NCI-H345 (cell line): Measurements from ENCODE around the gene KPNA1.
"Not testable (repeated sequence)": the region's sequence is repeated elsewhere in the genome, so short reads cannot be mapped to it uniquely, and the experiment has no call there.

Experiments used
- DNase-seq: peaks from one replicate; lab custom pipeline; 2025; lab: John Stamatoyannopoulos, UW

The KPNA1 gene

DNA sequence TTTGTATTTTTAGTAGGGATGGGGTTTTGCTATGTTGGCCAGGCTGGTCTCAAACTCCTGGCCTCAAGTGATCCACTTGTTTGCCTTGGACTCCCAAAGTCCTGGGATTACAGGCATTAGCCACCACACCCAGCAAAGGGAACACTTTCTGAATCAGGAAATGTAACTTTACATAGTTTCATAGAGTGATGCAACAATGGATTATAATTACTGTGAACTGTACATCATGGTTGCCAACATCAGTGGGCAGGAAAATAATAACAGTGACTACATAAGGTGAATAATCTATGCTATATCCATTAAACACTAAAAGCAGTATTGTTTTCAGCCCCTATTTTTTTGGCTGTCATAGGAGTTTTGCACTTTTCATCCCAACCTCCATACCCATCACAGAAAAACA lies 5.0 kb upstream of the KPNA1 start:
- DNase-seq = no peak

DNA sequence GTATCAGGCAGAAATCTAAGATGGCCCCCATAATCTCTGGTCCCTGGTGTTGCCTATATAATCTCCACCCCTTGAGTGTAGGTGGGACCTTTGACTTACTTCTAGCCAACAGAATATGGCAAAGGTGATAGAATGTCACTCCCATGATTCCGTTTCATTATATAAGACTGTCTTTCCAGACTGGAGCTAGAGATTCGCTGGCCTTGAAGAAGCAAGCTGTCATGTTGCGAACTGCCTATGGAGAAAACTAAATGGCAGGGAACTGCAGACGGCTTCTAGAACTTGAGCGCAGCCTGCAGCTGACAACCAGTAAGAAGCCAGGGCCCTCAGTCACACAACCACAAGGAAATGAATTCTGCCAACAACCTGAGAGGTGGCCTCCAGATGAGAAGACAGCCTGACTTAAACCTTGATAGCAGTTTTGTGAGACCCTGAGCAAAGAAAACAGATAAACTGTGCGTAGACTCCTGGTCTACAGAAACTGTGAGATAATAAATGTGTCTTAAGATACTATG lies 2.2 kb upstream of the KPNA1 start:
- no peak for DNase-seq

GRCh38 chr3:122515870-122516269 lies 1.1 kb upstream of the KPNA1 start:
- DNase-seq = no peak

GRCh38 chr3:122515020-122515468 lies 305 bp upstream of the KPNA1 start:
- no peak for DNase-seq

DNA sequence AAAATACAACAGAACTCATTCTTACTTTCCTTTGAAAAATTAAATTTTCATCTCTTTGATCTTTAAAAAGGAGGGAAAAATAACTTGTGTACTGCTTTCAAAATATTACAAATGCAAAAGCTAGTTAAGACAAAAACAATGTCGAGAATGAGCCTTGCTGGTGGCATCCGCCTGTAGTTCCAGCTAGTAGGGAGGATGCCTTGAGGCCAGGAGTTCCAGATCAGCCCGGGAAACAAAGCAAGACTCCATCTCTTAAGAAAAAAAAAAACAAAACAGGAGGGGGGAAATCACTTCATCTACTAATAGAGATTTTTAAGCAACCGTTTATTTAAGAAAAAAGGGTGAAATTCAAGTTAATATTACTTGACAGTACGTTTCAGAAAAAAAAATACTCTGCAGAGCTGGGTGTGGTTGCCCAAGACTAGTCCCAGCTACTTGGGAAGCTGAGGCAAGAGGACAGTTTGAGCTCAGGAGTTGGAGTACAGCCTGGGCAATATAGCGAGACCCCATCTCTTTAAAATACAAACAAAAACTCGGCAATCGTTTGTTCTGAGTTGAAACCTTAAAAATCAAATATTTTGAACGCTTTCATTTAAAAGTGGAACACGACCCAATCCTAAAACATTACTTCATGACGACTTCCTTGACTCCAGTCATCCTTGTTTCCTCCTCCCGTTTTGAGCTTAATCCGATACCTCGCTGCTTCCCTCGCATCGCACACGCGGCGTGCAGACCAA lies 1.2 kb downstream of the KPNA1 start:
- DNase-seq = no peak

DNA sequence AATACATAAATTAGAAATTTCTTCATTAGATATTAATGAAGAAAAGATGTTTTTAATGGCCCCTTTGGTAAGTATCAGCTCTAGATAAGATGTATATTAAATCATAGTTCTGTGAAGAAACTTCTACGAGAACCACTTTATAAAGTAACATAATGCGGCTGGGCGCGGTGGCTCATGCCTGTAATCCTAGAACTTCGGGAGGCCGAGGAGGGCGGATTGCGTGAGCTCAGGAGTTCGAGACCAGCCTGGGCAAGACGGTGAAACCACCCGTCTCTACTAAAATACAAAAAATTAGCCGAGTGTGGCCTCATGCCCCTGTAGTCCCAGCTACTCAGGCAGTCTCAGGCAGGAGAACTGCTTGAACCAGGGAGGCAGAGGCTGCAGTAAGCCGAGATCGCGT lies 2.5 kb downstream of the KPNA1 start:
- DNase-seq = no peak

DNA sequence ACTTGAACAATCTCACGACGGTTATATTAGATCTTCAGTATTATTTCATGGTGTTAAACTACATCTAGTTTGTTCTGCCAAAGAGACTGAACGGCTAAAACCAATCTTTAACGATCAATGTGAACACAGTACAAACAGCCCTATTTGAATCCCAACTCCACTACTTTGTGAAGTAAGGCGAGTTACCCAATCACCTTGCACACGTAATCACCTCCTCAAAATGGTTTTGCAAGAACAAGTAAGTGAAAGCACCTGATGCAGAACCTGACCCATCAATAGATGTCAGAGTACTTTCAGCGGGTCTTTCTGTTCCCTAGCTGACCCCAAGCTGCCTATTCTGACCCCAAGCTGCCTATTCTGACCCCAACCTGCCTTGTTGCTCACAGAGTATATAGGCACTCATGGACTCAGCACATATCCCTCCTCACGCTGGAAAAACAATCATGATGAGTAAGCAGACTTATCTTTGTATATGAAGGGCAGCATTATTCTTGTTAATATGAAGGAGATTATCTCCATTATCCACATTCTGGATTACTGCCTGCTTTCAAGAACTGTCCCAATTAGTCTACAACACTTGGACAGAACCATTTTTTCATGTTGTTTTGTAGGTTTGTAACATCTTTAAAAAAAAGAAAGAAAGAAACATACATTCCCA lies 3.7 kb downstream of the KPNA1 start:
- no peak for DNase-seq

DNA sequence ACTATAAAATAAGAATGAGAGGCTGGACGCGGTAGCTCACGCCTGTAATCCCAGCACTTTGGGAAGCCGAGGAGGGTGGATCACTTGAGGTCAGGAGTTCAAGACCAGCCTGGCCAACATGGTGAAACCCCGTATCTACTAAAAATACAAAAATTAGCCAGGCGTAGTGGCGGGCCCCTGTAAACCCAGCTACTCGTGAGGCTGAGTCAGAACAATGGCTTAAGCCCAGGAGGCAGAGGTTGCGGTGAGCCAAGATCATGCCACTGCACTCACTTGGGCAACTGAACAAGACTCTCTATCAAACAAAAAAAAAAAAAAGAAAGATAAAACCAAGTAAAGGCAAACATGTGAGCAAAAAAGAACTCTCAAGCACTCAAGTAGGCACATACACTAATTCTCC lies 5.8 kb downstream of the KPNA1 start:
- not testable (repeated sequence) for DNase-seq

DNA sequence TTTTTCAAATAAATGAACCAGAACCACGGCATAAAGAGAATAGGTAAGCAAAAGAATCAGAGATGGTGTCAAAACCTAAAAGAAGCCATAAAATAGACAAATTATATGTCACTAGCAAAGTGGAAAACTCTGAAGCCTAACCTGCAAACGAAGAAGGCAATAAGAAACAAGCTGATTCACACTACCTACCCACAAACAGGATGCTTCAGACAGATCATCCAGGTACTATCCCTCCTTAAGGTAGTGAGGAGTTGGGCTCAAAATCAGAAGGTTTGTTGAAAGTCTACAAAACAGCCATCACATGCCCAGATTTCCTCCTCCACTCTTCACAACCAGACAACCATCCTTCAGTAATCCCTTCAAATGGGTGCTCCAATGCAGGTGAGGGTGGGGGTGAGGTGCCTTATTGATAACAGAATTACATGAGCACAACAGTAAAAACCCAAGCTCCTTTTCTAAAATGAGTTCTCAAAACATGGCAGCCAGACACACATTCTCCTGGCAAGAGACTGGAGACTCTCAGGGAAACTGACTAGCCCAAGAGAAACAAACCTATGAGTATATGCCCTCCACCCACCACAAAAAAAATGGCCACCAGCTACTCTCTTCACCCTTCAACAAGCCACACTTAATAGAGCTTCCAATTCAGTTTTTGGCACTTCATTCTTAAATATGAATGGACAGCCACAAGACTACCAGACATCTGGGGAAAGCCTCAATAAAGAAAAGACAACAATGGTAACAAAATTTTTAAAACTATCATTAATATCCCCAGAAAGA lies 6.4 kb downstream of the KPNA1 start:
- DNase-seq = no peak

- no peak for DNase-seq
Observed at GRCh38 chr3:122506450-122506849, 8.3 kb downstream of the KPNA1 start.

DNA sequence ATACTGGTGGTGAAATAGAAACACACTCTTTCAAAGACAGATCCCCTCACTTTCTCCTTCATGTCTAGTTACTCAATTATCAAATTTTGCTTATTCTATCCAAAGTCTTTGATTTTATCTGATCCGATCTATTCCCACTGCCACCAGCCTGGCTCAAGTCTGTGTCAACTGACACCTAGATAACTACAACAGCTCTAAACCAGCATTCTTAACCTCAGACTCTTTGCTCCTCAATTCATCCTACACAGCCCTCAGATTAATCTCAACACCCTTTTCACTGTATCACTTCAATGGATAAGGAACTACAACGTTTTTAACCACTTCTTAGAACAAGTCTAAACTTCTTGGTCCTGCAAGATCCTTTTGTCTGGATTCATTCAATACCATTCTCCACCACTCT lies 9.1 kb downstream of the KPNA1 start:
- DNase-seq = no peak

- no peak for DNase-seq
Observed at GRCh38 chr3:122502941-122503340, 11.8 kb downstream of the KPNA1 start.

DNA sequence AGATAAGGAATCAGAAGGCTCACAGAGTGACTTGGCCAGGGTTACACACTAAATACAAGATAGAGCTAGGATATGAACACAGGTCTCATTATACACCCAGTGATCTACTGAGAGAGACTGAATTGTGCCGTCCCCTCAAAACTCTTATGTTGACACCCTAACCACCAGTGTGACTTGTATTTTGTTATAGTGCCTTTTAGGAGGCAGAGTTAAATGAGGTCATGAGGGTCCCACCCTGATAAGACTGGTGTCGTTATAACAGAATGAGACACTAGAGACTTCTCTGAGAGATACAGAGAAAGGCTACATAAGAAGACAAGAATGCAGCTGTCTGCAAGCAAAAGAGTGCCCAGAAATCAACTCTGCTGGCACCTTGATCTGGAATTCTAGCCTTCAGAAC lies 12.6 kb downstream of the KPNA1 start:
- no peak for DNase-seq

DNA sequence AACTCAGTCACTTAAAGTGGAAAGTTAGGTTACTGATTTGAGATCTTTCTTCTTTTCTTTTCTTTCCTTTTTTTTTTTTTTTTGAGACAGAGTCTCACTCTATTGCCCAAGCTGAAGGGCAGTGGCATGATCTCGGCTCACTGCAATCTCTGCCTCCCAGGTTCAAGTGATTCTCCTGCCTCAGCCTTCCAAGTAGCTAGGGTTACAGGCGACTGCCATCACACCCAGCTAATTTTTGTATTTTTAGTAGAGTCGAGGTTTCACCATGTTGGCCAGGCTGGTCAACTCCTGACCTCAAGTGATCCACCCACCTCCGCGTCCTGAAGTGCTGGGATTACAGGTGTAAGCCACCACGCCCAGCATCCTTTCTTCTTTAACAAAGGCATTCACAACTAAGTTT lies 13.8 kb downstream of the KPNA1 start:
- DNase-seq = not testable (repeated sequence)

DNA sequence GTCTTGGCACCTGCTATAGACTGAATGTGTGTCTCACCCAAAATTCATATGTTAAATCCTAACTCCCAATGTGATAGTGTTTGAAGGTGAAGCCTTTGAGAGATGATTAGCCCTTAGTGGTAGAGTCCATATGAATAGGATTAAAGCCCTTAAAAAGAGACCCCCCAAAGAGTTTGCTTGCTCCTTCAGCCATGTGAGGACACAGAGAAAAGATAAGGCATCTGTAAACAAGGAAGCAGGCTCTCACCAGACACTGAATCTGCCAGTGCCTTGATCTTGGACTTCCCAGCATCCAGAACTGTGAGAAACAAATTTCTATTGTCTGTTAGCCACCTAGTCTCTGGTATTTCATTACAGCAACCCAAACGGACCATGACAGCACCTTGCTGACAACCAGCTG lies 16.6 kb downstream of the KPNA1 start:
- DNase-seq = no peak

GRCh38 chr3:122497425-122497824 lies 17.3 kb downstream of the KPNA1 start:
- no peak for DNase-seq

GRCh38 chr3:122496508-122496907 lies 18.2 kb downstream of the KPNA1 start:
- no peak for DNase-seq

DNA sequence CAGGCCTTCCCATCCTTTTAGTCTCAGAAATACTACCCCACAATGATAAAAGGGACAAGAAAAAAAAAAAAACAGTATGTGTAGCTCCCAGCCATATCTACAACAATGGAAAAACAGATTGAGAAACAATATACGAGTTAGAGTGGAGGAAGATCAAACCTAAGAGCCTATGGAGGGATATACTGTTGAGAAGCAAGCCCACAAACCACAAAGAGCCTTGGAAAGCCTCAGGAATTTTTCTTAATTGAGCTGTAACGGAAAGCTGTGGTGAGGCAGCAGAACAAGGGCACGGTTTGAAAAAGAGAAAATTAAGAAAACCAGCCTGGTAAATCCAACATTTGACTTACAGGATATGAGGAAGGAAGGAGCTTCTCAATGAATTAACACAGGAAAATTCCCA lies 21.4 kb downstream of the KPNA1 start:
- DNase-seq = no peak

- no peak for DNase-seq
Observed at GRCh38 chr3:122488262-122488973, 26.3 kb downstream of the KPNA1 start.

- DNase-seq = no peak
Observed at GRCh38 chr3:122484985-122485384, 29.8 kb downstream of the KPNA1 start.

DNA sequence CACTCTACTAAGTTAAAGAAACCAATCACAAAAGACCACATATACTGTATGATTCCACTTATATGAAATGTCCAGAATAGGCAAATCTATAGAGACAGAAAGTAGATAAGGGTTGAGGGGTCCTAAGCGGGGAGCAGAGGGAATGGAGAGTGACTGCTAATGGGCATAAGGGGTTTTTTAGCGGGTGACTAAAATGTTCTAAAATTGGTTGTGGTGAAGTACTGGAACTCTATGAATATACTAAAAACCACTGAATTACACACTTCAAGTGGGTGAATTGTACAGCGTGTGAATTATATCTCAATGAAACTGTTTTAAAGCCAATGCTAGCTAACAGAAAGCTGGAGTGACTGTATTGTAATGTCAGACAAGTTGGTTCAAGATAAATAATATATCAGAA lies 33.3 kb downstream of the KPNA1 start:
- DNase-seq = no peak

- DNase-seq = no peak
Observed at GRCh38 chr3:122476532-122476931, 38.2 kb downstream of the KPNA1 start.
